Measurements from ENCODE around the gene PDXK. TPM values are rescaled to one million over a fixed set of nuclear protein-coding genes. Genes with fewer than 3 reads are reported as not detected.

PDXK gene
- total RNA-seq (210 TPM), polyA plus RNA-seq (ENCODE audit: insufficient read depth, low read depth, low replicate concordance) (122 TPM)
- long read RNA-seq, donor 1, full-length matches to known transcripts: 7 of 14 reads
- long read RNA-seq, donor 1, partial matches to known transcripts: 7 of 14 reads
- long read RNA-seq, donor 1, other reads (novel, unspliced or antisense): 0 of 14 reads
- long read RNA-seq, donor 2, full-length matches to known transcripts: 12 of 31 reads
- long read RNA-seq, donor 2, partial matches to known transcripts: 19 of 31 reads
- long read RNA-seq, donor 2, other reads (novel, unspliced or antisense): 0 of 31 reads
- long read RNA-seq, donor 3, full-length matches to known transcripts: 19 of 637 reads
- long read RNA-seq, donor 3, partial matches to known transcripts: 607 of 637 reads
- long read RNA-seq, donor 3, other reads (novel, unspliced or antisense): 11 of 637 reads
- long read RNA-seq, donor 4, full-length matches to known transcripts: 17 of 71 reads
- long read RNA-seq, donor 4, partial matches to known transcripts: 54 of 71 reads
- long read RNA-seq, donor 4, other reads (novel, unspliced or antisense): 0 of 71 reads
- long read RNA-seq, donor 5: 0 reads
- long read RNA-seq, donor 6, full-length matches to known transcripts: 11 of 26 reads
- long read RNA-seq, donor 6, partial matches to known transcripts: 15 of 26 reads
- long read RNA-seq, donor 6, other reads (novel, unspliced or antisense): 0 of 26 reads
- long read RNA-seq, donor 7, full-length matches to known transcripts: 48 of 137 reads
- long read RNA-seq, donor 7, partial matches to known transcripts: 9 of 137 reads
- long read RNA-seq, donor 7, other reads (novel, unspliced or antisense): 80 of 137 reads
- long read RNA-seq, donor 8, full-length matches to known transcripts: 14 of 40 reads
- long read RNA-seq, donor 8, partial matches to known transcripts: 26 of 40 reads
- long read RNA-seq, donor 8, other reads (novel, unspliced or antisense): 0 of 40 reads
- long read RNA-seq, donor 9, full-length matches to known transcripts: 7 of 14 reads
- long read RNA-seq, donor 9, partial matches to known transcripts: 7 of 14 reads
- long read RNA-seq, donor 9, other reads (novel, unspliced or antisense): 0 of 14 reads
- long read RNA-seq, donor 10, full-length matches to known transcripts: 12 of 30 reads
- long read RNA-seq, donor 10, partial matches to known transcripts: 18 of 30 reads
- long read RNA-seq, donor 10, other reads (novel, unspliced or antisense): 0 of 30 reads

DNA sequence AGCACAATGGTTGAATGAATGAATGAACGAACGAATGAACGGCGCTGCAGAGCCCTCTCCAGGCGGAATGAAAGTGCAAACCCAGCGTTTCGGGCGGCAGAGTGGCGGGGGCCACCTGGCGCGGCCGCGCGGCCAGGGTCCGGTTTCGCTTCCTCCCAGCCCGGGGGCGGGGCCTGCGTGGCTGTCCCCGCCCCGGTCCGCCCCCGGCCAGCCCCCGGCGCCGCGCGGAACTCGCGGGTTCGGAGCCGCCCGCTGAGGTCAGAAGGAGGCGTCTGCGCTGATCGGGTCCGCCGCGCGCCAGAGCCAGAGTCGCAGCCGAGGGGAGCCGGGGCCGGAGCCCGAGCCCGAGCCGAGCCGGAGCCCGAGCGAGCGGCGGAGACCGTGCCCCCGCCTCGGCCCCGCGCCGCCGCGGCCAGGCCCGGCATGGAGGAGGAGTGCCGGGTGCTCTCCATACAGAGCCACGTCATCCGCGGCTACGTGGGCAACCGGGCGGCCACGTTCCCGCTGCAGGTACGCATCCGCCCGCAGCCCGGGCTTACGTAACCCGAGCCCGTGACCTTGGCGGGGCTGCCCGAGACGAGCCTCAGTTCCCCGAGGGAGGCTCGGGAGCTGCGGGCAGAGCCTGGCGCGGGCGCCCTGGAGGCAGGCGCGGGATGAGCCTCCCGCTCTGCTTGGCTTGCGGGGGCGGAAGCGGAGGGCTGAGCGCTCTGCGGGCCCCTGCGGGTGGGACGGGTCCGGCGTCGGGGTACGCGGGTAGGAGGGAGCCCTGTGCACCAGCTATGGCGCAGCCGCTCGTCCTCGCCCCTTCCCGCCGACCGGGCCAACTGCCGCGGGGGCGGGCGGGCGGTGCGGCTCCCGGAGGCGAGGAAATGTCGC lies at the start of gene PDXK:
Gene PDXK, plus strand, starts transcription at position 258 of the 876 bp plus-strand sequence. Its CDS starts 166 bp downstream, at position 424.
- H3K4me1 ChIP-seq (ENCODE audit: control insufficient read depth in 2 of 3, insufficient read depth in 2 of 3, low read depth in 1 of 3, low read length in 3 of 3): peaks cover 0 to 23% (median 13%) of the 10 kb centered on the region in 3 donors
- peak within 1 kb of the TSS; percentile 88 to 93 for H3K27ac ChIP-seq (ENCODE audit: low read depth in 2 of 2, low read length in 2 of 2)
- DNase-seq (peak; percentile 90 to 96 (median 94)), FAIRE-seq (no peak)
- H3K4me3 ChIP-seq (ENCODE audit: low read length in 3 of 3): peak within 1 kb of the TSS; percentile 67 to 92 (median 68)
- peaks cover 0 to 6% (median 0%) of the 10 kb centered on the region in 3 donors for H3K36me3 ChIP-seq (ENCODE audit: control insufficient read depth in 2 of 3, insufficient read depth in 3 of 3, low read length in 3 of 3)
- H3K9ac ChIP-seq (ENCODE audit: low read length in 3 of 3): peak within 1 kb of the TSS; percentile 39 to 95 (median 94)
- no peaks in the 10 kb centered on the region for H3K27me3 ChIP-seq (ENCODE audit: control insufficient read depth, insufficient read depth, low read length)
- intact Hi-C loops (cut with DNase I): no loop called here
- TF ChIP-seq, protein P1, sequence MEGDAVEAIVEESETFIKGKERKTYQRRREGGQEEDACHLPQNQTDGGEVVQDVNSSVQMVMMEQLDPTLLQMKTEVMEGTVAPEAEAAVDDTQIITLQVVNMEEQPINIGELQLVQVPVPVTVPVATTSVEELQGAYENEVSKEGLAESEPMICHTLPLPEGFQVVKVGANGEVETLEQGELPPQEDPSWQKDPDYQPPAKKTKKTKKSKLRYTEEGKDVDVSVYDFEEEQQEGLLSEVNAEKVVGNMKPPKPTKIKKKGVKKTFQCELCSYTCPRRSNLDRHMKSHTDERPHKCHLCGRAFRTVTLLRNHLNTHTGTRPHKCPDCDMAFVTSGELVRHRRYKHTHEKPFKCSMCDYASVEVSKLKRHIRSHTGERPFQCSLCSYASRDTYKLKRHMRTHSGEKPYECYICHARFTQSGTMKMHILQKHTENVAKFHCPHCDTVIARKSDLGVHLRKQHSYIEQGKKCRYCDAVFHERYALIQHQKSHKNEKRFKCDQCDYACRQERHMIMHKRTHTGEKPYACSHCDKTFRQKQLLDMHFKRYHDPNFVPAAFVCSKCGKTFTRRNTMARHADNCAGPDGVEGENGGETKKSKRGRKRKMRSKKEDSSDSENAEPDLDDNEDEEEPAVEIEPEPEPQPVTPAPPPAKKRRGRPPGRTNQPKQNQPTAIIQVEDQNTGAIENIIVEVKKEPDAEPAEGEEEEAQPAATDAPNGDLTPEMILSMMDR (IDR thresholded peaks at IDR 0.05; ENCODE audit: borderline replicate concordance, extremely low read depth, insufficient read depth): peak; percentile 24
- no peaks in the 10 kb centered on the region for H3K9me3 ChIP-seq (ENCODE audit: control insufficient read depth in 2 of 3, insufficient read depth in 1 of 3, low read length in 3 of 3)

DNA sequence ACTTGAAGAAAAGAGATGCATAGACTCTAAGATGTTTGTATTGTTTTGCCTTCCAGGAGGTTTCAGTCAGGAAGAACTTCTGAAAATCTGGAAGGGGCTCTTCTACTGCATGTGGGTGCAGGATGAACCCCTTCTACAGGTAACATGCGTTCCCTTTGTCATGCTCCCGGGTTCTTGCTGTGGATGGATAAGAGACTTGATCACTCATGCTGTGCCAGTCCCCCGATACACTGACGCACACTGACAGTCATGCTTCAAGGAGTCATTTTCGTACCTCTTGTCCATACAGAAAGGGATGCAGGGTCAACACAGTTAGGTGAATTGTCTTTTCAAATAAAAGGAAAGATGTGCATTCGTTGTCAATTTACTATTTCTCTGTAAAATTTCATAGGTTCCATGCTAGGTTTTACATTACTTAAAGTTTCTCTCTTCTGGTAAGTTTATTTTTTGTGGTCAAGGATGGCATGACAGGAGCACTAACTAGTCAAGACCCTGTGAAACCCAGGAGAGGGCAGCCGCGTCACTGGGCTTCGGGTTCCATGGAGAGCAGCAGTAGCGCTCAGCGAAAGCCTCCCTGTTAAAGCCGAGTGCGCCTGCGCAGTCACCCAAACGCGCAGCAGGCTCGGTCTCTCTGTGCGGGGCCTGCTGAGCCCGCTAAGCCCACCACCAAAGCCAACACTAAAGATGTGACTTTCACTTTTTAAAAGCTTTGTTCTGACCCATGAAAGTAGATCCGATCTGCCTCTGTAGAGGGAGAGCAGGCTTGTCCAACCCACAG lies 48.9 kb upstream of the PDXK start:
- intact Hi-C loops (cut with DNase I): no loop called here
- TF ChIP-seq, protein P1 (IDR thresholded peaks at IDR 0.05; ENCODE audit: borderline replicate concordance, extremely low read depth, insufficient read depth): no peak
- H3K27ac ChIP-seq (ENCODE audit: low read depth in 2 of 2, low read length in 2 of 2): no peak overlapping the region
- H3K4me1 ChIP-seq (ENCODE audit: control insufficient read depth in 2 of 3, insufficient read depth in 2 of 3, low read depth in 1 of 3, low read length in 3 of 3): no peaks in the 10 kb centered on the region
- DNase-seq (no peak), FAIRE-seq (no peak)
- no peak overlapping the region for H3K4me3 ChIP-seq (ENCODE audit: low read length in 3 of 3)
- H3K9me3 ChIP-seq (ENCODE audit: control insufficient read depth in 2 of 3, insufficient read depth in 1 of 3, low read length in 3 of 3): no peaks in the 10 kb centered on the region
- H3K36me3 ChIP-seq (ENCODE audit: control insufficient read depth in 2 of 3, insufficient read depth in 3 of 3, low read length in 3 of 3): peaks cover 0 to 6% (median 3%) of the 10 kb centered on the region in 3 donors
- H3K9ac ChIP-seq (ENCODE audit: low read length in 3 of 3): no peak overlapping the region
- no peaks in the 10 kb centered on the region for H3K27me3 ChIP-seq (ENCODE audit: control insufficient read depth, insufficient read depth, low read length)

All from kidney (tissue), 22 donors.